ENCODE results near the gene GGCX.

Gene GGCX

DNA sequence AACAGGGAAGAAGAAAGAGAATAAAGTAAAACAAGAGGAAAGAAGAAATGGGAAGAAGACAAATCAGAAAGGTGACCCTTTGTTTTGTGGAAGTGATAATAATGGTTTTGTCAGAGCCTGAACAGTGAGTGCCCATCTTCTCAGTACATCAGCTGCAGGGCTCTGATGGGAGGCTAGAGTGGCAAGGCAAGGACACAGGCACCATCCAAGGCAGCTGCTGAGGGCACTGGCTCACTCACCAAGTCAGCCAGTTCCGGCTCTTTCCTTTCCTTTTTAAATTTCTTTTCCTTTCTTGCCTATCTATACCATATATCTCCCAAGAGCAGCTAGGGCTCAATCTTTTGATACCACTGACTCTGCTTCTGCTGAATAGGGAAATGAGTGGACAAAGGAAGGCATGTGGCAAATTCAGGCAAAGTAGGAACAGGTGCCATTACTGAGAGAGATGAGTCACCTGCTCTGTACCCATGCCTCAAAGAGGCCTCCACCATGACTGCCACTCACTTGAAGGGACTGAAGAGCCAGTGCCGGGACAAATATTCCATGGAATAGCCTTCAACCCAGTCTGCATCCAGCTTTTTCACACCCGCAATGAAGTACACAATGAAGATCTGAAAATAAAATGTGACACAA, 6.2 kb downstream of the GGCX start:
- no peak for DNase-seq
- peaks cover 19% of the 10 kb centered on the region for H3K79me2 ChIP-seq (ENCODE audit: low read length)
- no peaks in the 10 kb centered on the region for H3K9me3 ChIP-seq (replicated peaks; ENCODE audit: insufficient read depth, low read length)
- no peak overlapping the region for H3K27ac ChIP-seq (ENCODE audit: low read length)
- no peaks in the 10 kb centered on the region for H3F3A ChIP-seq (ENCODE audit: insufficient read depth, low read length)
- no peak overlapping the region for H2AFZ ChIP-seq (ENCODE audit: low read length)
- H3K27me3 ChIP-seq (replicated peaks; ENCODE audit: insufficient read depth, low read length), result no peaks in the 10 kb centered on the region
- no peak overlapping the region for H3K4me3 ChIP-seq (ENCODE audit: low read length)
- no peak overlapping the region for H3K9ac ChIP-seq (ENCODE audit: low read length)
- 0 out of 2 replicates have a peak, but pooled peaks cover 3% of the 10 kb centered on the region for H3K36me3 ChIP-seq (replicated peaks; ENCODE audit: insufficient read depth, low read length)
- H3K9me2 ChIP-seq (replicated peaks; ENCODE audit: insufficient read depth, low read length), result no peaks in the 10 kb centered on the region
- TF ChIP-seq EZH2 (optimal IDR thresholded peaks at IDR 0.05; ENCODE audit: low read depth, low read length) (no peak), EZH2phosphoT487 (IDR thresholded peaks at IDR 0.05; ENCODE audit: low read length) (no peak)
- TF ChIP-seq, protein P1, sequence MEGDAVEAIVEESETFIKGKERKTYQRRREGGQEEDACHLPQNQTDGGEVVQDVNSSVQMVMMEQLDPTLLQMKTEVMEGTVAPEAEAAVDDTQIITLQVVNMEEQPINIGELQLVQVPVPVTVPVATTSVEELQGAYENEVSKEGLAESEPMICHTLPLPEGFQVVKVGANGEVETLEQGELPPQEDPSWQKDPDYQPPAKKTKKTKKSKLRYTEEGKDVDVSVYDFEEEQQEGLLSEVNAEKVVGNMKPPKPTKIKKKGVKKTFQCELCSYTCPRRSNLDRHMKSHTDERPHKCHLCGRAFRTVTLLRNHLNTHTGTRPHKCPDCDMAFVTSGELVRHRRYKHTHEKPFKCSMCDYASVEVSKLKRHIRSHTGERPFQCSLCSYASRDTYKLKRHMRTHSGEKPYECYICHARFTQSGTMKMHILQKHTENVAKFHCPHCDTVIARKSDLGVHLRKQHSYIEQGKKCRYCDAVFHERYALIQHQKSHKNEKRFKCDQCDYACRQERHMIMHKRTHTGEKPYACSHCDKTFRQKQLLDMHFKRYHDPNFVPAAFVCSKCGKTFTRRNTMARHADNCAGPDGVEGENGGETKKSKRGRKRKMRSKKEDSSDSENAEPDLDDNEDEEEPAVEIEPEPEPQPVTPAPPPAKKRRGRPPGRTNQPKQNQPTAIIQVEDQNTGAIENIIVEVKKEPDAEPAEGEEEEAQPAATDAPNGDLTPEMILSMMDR (IDR thresholded peaks at IDR 0.05; ENCODE audit: low read length), result no peak
- H3K4me2 ChIP-seq (ENCODE audit: low read depth, low read length), result no peak overlapping the region
- no peaks in the 10 kb centered on the region for H4K20me1 ChIP-seq (ENCODE audit: insufficient read depth, low read length)
- H3K4me1 ChIP-seq (ENCODE audit: low read length), result no peaks in the 10 kb centered on the region

DNA sequence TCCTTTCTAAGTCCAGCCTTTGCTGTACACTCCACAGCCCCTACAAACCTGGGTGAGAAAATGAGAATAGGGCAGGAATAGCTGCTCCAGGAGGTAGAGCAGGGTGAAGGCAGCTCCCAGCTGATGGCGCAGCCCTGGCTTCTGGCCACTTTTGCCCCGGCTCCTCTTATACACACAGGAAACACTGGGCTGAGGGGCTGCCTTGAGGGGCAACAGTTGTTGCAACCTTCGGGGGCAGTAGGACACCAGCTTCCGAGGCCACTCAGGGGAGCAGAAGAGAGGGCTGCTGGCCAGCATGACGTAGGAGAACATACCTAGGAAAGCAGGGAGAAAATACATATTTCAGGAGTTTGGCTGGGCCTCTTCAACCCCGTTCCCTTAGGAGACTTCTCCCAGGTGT, 8.1 kb downstream of the GGCX start:
- TF ChIP-seq, protein P1 (IDR thresholded peaks at IDR 0.05; ENCODE audit: low read length), result no peak
- no peak for TF ChIP-seq EZH2 (optimal IDR thresholded peaks at IDR 0.05; ENCODE audit: low read depth, low read length)
- TF ChIP-seq EZH2phosphoT487 (IDR thresholded peaks at IDR 0.05; ENCODE audit: low read length), result no peak
- H3K9ac ChIP-seq (ENCODE audit: low read length), result no peak overlapping the region
- H3K27ac ChIP-seq (ENCODE audit: low read length), result no peak overlapping the region
- H3K4me2 ChIP-seq (ENCODE audit: low read depth, low read length), result no peak overlapping the region
- H3K9me2 ChIP-seq (replicated peaks; ENCODE audit: insufficient read depth, low read length), result no peaks in the 10 kb centered on the region
- H3K9me3 ChIP-seq (replicated peaks; ENCODE audit: insufficient read depth, low read length), result no peaks in the 10 kb centered on the region
- H3F3A ChIP-seq (ENCODE audit: insufficient read depth, low read length), result peaks cover 4% of the 10 kb centered on the region; the same call in 1 of the 2 replicates
- H3K4me3 ChIP-seq (ENCODE audit: low read length), result no peak overlapping the region
- 0 out of 2 replicates have a peak, but pooled peaks cover under 1% of the 10 kb centered on the region for H3K36me3 ChIP-seq (replicated peaks; ENCODE audit: insufficient read depth, low read length)
- no peaks in the 10 kb centered on the region for H3K27me3 ChIP-seq (replicated peaks; ENCODE audit: insufficient read depth, low read length)
- no peaks in the 10 kb centered on the region for H3K4me1 ChIP-seq (ENCODE audit: low read length)
- peaks cover 5% of the 10 kb centered on the region; the same call in 1 of the 2 replicates for H3K79me2 ChIP-seq (ENCODE audit: low read length)
- no peak overlapping the region for H2AFZ ChIP-seq (ENCODE audit: low read length)
- DNase-seq, result no peak
- no peaks in the 10 kb centered on the region for H4K20me1 ChIP-seq (ENCODE audit: insufficient read depth, low read length)

DNA sequence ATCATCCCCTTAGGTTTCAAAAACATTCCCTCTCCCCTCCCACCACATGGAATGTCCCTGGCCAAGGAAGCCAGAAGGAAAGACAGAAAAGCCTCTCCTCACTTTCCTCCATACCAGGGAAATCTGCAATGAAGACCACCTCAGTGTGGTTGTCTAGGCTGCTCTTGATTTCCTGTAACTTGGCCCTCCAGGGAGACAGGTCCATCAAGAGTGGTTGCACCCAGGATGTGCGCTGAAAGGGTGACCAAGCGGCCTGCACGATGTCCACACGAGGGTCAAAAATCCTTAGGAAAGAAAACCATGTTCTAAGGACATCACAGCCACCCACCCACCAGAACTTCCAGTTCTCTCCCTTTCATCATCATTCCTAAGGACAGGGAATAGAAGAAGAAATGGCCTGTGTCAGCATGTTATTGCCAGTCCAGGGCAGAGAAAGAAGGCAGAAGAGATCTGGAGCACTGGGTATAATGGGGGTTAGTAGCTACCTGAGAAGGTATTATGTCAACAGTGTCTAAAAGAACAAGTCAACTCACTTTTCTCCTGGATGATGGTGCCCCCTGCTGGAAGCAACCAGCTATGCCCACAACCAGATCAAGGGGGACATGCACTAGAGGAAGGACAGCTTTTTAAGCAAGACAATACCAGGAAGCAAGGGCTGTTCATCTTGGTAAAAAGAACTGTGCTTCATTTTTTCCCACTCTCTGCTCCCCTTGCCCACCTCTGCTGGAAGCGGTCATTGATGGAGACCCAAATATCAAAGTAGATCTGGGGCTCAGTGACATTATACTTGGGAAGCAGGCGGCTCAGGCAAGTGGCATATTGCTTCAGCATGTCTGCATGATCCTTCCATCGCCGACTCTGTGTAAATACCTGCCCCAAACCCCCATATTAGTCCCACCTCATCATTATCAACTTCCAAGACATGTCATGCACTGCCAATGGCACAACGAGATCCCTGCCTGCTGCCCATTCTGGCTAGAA, 9.3 kb downstream of the GGCX start:
- Histone ChIP-seq H3F3A (ENCODE audit: insufficient read depth, low read length) (peaks cover 16% of the 10 kb centered on the region), H4K20me1 (ENCODE audit: insufficient read depth, low read length) (no peaks in the 10 kb centered on the region), H3K27me3 (replicated peaks; ENCODE audit: insufficient read depth, low read length) (no peaks in the 10 kb centered on the region), H3K4me1 (ENCODE audit: low read length) (no peaks in the 10 kb centered on the region), H3K9me2 (replicated peaks; ENCODE audit: insufficient read depth, low read length) (no peaks in the 10 kb centered on the region), H3K9ac (ENCODE audit: low read length) (no peak overlapping the region), H3K36me3 (replicated peaks; ENCODE audit: insufficient read depth, low read length) (no peaks in the 10 kb centered on the region), H2AFZ (ENCODE audit: low read length) (no peak overlapping the region), H3K27ac (ENCODE audit: low read length) (no peak overlapping the region), H3K4me2 (ENCODE audit: low read depth, low read length) (no peak overlapping the region), H3K4me3 (ENCODE audit: low read length) (no peak overlapping the region), H3K79me2 (ENCODE audit: low read length) (no peaks in the 10 kb centered on the region), H3K9me3 (replicated peaks; ENCODE audit: insufficient read depth, low read length) (no peaks in the 10 kb centered on the region)
- DNase-seq, result peak; percentile 83
- TF ChIP-seq, protein P1 (IDR thresholded peaks at IDR 0.05; ENCODE audit: low read length), result peak; percentile 95
- no peak for TF ChIP-seq EZH2phosphoT487 (IDR thresholded peaks at IDR 0.05; ENCODE audit: low read length)
